Lower leg skin (tissue), 4 donors: ENCODE results near the gene PRRX1. TPM values are rescaled to one million over a fixed set of nuclear protein-coding genes. Genes with fewer than 3 reads are reported as not detected.

ENCODE experiments used
- DNase-seq, 2 donors: peaks; one replicate each; pipeline ENCODE4 v3.0.0-alpha.2; 2019; ENCODE audit warnings: low spot score in 2 of 2
- H3K4me3 ChIP-seq: fragments of 200-600 bp; sonication (generic); 2 replicates; pipeline ENCODE4 v1.5.1; 2017; ENCODE audit warnings: mild to moderate bottlenecking, low read depth; ENCODE audit not compliant: poor library complexity, severe bottlenecking
- POLR2A ChIP-seq, 2 donors: fragments of 450-650 bp; IDR thresholded peaks; one replicate each; pipeline ENCODE4 v1.6.1; 2016 to 2017; ENCODE audit warnings: antibody characterized with exemption in 2 of 2, mild to moderate bottlenecking in 1 of 2, moderate library complexity in 1 of 2
- WGBS, 2 donors: methylation state at CpG; one replicate each; pipeline ENCODE4 v1.1.5; 2018; 5-methylcytosine and 5-hydroxymethylcytosine counted together
- intact Hi-C: fragments of 100-400 bp; cut with DNase I; formaldehyde crosslinking; loops from one replicate; pipeline ENCODE4 v1.15.0; 2023; ENCODE audit warnings: low total_unique reads
- total RNA-seq, 4 donors: library from RNA; depleted of rRNA; stranded (reverse); fragments of >200 nt; gene quantifications; one replicate each; pipeline ENCODE4 v1.1.0, GENCODE V29; 2016
- TF ChIP-seq, protein P1 (sequence below), 3 donors: fragments of 450-650 bp; IDR thresholded peaks; one replicate each; pipeline ENCODE4 v1.5.1; 2016; ENCODE audit warnings: antibody characterized with exemption in 3 of 3, mild to moderate bottlenecking in 3 of 3, moderate library complexity in 2 of 3

Gene PRRX1
- total RNA-seq, 4 donors from 2014 or later = 7.5 to 32.7 (median 19.8) TPM

DNA sequence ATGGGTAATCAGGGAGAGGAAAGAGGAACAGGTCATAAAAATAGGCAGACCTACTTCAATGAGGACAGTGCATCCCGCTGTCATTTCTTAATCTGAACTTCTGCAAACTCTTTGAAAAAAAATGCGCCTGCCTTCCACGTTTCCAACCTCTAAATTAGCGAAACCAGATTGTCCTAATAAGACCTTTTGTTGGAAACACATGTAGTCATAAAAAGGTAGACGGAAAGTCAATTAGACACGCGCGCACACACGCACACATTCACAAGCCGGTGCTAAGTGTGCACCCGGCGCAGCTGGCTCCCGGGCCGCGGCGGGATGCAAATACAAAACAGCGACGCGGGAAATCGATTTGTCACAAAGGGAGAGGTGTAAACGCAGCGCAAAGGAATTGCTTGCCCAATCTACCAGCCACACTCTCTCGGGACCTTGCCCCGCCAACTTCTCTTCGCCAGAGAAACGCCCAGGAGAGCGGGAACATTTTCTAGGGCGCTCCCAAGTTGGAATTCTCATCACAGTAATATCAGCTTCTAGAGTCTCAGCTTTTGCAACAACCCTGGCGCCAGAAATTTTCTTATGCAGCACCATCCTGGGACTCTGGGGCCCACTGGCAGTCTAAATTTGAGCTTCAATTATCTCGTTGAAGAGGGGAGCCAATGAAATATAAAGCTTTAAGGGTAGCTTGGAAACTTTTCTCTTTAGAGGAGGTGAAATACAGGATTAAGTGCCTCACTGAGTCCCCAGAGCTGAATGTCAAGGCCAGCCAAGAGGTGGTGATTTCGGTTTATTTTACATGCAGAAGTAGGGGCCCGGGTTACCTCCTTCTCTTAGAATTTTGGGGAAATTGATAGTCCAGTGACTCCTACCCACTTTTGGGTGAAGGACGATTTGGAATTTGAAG, 4.5 kb downstream of the PRRX1 start:
- no peak overlapping the region for H3K4me3 ChIP-seq
- 29 to 51% methylated on average over 33 of the region's 33 CpGs for WGBS, 2 donors

GRCh38 chr1:170669107-170669445, 5.1 kb downstream of the PRRX1 start:
- intact Hi-C loops = no loop called here
- WGBS, 2 donors = 41 to 51% methylated on average over 8 of the region's 8 CpGs
- H3K4me3 ChIP-seq = no peak overlapping the region
- TF ChIP-seq POLR2A (IDR thresholded peaks at IDR 0.05) = no peak
- TF ChIP-seq, protein P1, sequence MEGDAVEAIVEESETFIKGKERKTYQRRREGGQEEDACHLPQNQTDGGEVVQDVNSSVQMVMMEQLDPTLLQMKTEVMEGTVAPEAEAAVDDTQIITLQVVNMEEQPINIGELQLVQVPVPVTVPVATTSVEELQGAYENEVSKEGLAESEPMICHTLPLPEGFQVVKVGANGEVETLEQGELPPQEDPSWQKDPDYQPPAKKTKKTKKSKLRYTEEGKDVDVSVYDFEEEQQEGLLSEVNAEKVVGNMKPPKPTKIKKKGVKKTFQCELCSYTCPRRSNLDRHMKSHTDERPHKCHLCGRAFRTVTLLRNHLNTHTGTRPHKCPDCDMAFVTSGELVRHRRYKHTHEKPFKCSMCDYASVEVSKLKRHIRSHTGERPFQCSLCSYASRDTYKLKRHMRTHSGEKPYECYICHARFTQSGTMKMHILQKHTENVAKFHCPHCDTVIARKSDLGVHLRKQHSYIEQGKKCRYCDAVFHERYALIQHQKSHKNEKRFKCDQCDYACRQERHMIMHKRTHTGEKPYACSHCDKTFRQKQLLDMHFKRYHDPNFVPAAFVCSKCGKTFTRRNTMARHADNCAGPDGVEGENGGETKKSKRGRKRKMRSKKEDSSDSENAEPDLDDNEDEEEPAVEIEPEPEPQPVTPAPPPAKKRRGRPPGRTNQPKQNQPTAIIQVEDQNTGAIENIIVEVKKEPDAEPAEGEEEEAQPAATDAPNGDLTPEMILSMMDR (IDR thresholded peaks at IDR 0.05) = no peak
- DNase-seq = no peak

More for the DNA sequence above, 4.5 kb downstream of the PRRX1 start:
- TF ChIP-seq, protein P1 (IDR thresholded peaks at IDR 0.05) = no peak
- TF ChIP-seq POLR2A (IDR thresholded peaks at IDR 0.05) = no peak
- intact Hi-C loops = no loop called here
- DNase-seq = peak in 1 of 2 donors; percentile 88

- intact Hi-C loops = no loop called here
- TF ChIP-seq, protein P1 (IDR thresholded peaks at IDR 0.05) = no peak
- no peak for TF ChIP-seq POLR2A (IDR thresholded peaks at IDR 0.05)
- WGBS, 2 donors = 52 to 58% methylated on average over 22 of the region's 22 CpGs
Observed at GRCh38 chr1:170669586-170670530, 5.9 kb downstream of the PRRX1 start.

DNA sequence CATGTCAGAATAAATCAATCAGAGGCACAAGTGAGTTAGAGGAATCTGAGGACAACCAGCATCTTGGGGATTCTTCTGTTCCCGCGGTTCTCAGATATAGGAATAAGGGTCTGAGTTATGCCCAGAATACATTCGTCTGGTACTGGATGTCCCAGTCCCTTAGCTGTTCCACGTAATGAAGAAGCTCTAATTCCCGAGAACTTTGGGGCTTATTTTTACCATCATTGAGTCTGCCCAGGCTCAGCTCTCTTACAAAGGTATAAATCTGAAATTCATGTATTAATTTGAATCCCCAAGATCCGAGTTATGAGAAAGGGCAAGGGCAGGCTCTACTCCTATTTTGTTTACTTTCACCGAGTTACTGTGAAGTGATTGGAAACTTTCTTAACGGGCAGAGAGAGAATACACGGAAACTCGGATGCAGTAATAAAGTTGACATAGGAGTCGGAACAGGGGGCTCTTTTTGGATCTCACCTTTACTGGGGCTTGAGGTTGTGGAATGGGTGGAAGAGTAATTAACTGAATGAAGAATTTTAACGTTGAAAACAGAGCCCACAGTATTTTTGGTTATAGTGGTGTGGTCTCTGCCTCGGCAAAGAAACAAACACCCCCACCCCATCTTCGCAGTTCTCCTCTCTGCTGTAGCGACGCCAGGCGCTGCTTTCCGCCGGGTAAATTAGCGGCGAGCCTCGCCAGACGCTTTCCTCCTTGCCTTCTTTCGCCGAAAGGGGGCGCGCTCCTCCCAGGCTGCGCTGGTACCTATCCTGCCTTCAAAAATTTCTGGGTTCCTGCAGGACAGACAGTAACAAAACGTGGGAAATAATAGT, 7.1 kb downstream of the PRRX1 start:
- intact Hi-C loops = no loop called here
- DNase-seq = peak in 1 of 2 donors; percentile 95
- WGBS, 2 donors = 39 to 45% methylated on average over 29 of the region's 29 CpGs
- no peak overlapping the region for H3K4me3 ChIP-seq
- no peak for TF ChIP-seq POLR2A (IDR thresholded peaks at IDR 0.05)
- TF ChIP-seq, protein P1 (IDR thresholded peaks at IDR 0.05) = no peak

More at GRCh38 chr1:170669586-170670530, 5.9 kb downstream of the PRRX1 start:
- DNase-seq = no peak
- no peak overlapping the region for H3K4me3 ChIP-seq

DNA sequence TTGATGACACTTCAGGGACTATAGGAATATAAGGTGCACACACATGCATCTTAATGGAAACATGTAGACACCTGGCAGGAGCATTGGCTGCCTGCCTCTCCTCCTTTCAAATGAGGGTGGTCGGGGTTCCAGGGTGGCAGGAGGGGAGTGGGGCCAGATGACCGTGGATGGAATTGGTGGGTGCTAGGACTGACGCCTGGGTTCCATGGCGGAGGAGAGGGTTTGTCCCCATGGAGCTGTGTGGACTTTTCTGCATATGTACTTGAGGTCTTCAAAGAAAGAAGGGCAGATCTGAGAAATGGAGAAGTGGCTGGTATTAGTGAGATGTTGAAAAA, 7.7 kb downstream of the PRRX1 start:
- DNase-seq = no peak
- TF ChIP-seq, protein P1 (IDR thresholded peaks at IDR 0.05) = no peak
- no peak for TF ChIP-seq POLR2A (IDR thresholded peaks at IDR 0.05)
- no peak overlapping the region for H3K4me3 ChIP-seq
- intact Hi-C loops = no loop called here
- WGBS, 2 donors = 68 to 71% methylated on average over 4 of the region's 4 CpGs
